HG02981 (cell line): Measurements from ENCODE around the gene SMIM24.
"Not testable (repeated sequence)": the region's sequence is repeated elsewhere in the genome, so short reads cannot be mapped to it uniquely, and the experiment has no call there.

Experiments
- ATAC-seq: cut with Tn5 transposase; IDR thresholded peaks from one replicate; pipeline ENCODE4 v1.9.1; 2021; ENCODE audit warnings: mild to moderate bottlenecking, moderate library complexity; ENCODE audit not compliant: unreplicated experiment

Gene SMIM24

DNA sequence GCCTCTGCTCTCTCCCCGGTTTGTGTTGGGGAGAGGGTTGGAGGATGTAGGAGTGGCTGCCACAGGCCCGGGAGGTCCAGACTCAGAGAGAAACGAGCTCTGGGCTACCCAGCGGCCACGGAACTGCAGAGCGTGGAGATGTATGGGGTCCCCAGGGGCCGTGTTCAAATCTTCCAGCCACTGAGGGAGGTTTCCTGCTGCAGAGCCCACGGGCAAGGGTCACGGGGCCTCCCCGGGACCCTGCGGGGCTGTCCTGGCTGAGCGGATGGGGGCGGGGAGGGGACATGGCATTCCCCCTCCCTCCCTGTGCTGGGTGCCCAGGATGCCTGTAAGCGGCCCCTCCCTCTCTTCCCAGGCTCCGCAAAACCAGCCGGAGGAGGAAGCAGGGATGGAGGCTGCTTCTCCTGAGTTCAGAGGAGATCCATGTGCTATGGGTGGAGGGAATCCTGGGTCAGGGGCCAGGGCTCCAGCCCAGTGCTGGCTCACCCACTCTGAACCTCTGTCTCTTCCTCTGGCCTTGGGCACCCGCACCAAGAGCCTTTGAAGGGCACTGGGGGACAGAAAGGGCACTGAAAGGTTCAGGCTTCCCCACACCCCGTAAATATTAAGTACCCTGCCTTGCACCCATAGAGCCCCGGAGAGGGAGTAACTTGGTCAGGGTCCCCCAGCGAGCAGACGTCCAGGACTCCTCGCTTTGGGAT is 22.6 kb downstream of the SMIM24 start:
- ATAC-seq: no peak

- no peak for ATAC-seq
Observed at GRCh38 chr19:3456925-3457527, 23.3 kb downstream of the SMIM24 start.

DNA sequence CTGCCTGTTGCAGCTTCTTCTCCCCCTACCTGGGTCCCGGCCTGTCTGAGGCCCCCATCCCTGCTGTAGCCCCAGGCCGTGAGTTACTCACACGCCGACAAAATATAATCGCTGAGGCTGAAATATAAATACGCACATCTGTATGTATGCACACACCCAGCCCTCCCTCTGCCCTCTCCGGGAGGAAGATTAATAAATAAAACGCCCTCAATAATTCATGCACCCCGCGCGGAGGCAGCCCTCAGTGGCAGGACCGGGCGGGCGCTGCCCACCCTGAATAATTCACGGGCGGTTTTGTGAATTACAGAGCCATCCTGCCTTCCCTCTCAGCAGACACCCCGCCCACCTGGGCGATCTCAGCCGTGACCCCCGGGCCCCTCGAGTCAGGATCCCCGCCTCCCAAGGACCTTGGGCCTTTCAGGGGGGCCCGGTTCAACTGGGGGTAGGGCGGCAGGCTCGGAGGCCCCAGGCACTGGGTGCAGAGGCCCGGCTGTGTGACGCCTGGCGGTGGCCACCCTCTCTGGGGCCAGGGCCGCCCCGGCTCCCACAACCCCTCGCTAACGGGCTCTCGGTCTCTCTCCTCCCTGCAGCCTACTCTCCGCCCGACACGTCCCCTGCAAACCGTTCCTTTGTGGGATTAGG is 24.2 kb downstream of the SMIM24 start:
- no peak for ATAC-seq

DNA sequence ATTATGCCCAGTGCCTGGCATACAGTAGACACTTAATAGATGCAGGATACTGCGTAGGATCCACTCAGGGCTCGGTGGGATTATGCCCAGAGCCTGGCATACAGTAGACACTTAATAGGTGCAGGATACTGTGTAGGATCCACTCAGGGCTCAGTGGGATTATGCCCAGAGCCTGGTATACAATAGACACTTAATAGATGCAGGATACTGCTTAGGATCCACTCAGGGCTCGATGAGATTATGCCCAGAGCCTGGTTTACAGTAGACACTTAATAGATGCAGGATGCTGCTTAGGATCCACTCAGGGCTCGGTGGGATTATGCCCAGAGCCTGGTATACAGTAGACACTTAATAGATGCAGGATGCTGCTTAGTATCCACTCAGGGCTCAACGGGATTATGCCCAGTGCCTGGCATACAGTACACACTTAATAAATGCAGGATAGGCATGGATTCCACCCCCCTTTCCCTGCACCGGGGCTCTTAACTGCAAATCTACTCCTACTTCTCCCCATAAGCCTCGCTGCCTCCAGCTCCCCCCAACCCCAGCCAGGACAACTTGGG is 24.9 kb downstream of the SMIM24 start:
- no peak for ATAC-seq

- ATAC-seq: no peak
Observed at GRCh38 chr19:3454656-3455392, 25.5 kb downstream of the SMIM24 start.

DNA sequence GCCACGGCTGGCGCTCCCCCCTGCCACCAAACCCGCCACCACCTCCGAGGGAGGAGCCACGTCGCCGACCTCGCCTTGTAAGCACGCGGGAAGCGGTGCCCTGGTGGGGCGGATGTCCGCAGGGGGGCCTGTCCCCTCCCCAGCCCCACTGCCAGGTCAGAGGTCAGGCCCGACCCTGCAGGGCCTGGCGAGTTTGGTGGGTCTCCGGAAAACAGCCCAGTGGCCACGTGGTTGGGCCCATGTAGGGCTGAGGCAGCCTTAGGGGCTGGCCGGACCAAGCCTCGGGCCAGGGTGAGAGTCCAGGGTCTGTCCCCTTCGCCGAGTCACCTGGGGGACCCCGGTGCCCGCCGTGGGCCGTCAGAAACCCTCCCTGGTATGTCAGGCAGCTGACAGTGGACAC is 26.5 kb downstream of the SMIM24 start:
- ATAC-seq: no peak

- not testable (repeated sequence) for ATAC-seq
Observed at GRCh38 chr19:3452942-3453214, 27.4 kb downstream of the SMIM24 start.

DNA sequence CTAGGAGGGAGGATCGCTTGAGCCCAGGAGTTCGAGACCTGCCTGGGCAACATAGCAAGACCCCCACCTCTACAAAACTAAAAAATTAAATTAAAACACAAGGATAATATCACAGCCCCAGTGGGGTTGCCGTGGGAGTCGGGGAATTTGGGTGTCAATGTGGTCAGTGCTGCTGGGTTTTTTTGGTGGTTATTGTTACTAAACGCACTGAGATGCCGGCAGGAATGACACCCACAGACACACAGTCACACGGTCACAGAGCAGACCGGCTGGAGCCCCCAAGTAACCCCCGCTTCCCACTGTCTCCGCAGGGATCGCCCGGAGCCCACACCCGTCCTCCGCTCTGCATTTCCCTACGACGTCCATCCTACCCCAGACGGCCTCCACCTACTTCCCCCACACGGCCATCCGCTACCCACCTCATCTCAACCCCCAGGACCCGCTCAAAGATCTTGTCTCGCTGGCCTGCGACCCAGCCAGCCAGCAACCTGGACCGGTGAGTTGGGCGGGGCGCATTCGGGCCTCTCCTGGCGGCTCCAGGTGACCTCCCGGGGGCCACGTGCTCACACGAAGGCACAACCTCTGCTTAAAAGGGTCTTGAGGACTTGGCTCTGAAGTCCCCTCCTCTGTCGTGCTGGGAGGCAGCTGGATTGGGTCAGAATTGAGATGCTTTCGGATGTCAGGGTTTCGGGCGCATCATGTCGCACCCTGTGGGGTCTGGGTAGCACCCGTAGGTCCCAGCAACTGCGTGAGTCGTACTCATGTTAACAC is 28.0 kb downstream of the SMIM24 start:
- ATAC-seq: no peak

DNA sequence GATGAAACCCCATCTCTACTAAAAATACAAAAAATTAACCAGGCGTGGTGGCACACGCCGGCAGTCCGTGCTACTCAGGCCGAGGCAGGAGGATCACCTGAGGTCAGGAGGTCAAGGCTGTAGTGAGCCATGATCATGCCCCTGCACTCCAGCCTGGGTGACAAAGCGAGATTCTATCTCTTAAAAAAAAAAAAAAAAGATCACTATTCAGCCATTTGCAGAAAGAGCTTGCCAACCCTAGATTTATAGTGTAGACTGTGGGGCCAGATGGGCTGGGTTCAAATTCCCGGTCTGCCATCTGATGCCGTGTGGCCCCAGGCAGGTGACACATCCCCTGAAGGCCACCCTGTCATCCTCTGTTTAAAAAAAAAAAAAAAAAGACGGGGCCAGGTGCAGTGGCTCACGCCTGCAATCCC is 28.9 kb downstream of the SMIM24 start:
- no peak for ATAC-seq

DNA sequence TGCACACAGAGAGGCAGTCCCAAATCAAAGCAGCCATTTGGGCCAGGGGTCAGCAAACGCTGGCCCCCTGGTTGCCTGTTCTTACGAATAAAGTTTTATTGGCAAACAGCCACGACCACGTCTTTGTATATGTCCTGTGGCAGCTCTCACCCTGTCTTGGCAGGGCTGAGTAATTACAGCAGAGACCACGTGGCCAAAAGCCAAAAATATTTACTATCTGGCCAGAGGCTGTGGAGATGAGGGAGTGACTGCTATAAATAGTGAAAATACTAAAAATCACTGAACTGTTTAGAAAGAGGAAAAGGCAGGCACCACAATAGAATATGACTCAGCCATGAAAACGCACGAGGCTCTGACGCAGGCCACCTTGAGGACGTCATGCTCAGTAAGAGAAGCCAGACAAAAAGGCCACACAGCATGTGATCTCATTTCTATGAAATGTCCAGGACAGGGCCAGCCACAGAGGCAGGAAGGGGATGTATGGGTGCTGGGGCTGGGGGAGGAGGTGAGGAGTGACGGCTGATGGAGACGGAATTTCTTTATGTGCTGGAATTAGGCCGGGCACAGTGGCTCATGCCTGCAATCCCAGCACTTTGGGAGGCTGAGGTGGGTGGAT is 29.4 kb downstream of the SMIM24 start:
- ATAC-seq: no peak

- ATAC-seq: no peak
Observed at GRCh38 chr19:3448616-3449334, 31.6 kb downstream of the SMIM24 start.

DNA sequence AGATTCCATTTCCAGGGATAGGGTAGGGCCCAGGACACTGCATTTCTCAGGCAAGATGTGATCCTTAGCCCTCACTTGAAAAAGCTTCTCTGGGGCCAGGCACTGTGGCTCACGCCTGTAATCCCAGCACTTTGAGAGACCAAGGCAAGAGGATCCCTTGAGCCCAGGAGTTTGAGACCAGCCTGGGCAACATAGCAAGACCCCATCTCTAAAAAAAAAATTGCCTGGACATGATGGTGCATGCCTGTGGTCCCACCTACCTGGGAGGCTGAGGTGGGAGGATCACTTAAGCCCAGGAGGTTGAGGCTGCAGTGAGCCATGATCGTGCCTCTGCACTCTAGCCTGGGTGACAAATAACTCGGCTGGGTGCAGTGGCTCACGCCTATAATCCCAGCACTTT is 33.7 kb downstream of the SMIM24 start:
- not testable (repeated sequence) for ATAC-seq

DNA sequence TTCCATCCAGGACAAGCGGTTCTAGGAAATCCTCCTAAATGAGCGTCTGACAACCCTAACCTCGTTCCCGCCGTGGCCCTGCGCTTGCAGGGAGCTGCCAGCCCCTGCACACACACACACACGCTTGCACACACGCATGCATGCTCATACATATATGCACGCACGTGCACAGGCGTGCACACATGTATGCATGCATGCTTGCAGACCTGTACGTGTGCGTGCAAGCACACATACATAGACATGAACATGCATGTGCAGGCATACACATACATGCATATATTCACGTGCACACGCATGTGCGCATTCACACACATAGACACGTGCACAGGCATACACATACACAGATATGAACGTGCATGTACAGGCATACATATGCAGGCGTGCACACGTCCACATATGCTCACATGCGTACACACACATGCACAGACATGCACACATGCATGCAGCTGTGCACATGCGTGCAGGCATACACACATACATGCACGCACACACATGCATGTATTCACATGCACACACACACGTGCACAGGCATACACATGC is 35.6 kb downstream of the SMIM24 start:
- no peak for ATAC-seq

- ATAC-seq: no peak
Observed at GRCh38 chr19:3443840-3444694, 36.3 kb downstream of the SMIM24 start.

DNA sequence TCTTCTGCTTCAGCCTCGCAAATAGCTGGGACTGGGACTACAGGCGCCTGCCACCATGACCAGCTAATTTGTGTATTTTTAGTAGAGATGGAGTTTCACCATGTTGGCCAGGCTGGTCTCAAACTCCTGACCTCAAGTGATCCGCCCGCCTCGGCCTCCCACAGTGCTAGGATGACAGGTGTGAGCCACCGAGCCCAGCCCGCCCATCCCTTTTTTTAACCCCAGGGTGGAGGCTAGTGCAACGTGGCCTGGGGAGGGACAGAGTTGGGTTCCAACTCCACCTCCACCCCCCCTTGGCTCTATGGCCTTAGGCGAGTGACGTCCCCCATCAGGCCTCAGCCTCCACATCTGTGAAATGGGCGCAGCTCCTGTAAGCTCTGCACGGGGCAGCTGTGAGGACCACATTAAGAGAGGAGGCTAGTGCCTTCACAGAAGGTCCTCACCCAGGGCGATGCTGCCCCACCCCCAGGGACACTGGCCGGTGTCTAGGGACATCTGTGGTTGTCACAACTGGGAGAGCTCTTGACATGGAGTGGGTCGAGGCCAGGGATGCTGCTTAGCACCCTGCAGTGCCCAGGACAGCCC is 37.7 kb downstream of the SMIM24 start:
- no peak for ATAC-seq

DNA sequence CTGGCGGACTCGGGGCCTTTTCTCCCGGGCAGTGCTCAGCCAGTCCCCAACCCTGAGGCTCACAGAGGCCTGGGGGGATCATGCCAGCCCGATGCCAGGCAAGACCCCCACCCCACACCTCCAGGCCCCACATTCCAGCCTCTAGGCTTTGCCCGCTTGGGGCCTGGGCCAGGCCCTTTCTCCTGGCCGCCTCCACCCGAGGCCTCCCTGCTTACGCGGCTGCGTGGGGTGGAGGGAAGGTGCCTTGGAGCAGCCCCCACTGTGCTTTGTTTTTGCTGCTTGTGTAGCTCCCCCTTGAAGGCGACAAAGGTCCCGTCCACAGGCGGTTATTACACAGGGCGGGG is 38.4 kb downstream of the SMIM24 start:
- ATAC-seq: no peak

DNA sequence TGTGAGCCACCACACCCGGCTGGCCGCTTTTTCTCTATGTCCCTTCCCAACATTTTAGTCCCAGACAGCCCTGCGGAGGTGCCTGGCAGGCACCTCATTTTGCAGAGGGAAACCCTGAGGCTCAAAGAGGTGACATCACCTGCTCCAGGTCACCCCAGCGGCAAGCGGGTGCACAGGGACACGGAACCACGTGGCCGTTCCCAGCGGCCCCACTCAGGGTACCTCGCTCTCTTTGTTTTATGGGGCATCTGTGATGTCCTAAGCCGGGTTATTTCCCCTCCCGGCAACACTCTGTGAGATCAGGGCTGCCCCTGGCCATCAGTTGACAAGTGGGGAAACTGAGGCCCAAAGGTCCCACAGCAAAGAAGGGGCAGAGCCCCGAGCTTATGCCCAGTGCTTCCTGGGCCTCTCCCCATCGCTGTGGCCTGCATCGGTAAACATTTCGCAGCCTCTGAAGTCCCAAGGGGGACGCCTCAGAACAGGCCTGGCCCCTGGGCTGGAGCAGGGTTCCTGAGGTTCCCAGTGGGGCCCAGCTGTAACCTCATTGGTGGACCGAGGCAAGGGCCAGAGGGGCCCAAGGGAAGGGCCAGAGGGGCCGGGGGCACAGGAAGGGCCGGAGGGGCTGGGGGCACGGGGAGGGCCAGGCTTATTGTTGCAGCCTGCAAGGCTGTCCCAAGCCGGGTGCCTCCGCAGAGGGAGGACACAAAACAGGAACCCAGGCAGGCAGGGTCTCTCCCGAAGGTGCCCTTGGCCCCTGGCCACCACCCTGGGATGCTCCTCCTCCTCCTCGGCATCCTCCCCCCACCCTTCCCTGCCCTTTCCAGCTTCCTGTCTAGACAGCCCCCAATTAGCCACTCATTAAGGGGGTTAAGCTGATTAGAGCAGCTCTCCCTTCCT is 39.0 kb downstream of the SMIM24 start:
- no peak for ATAC-seq
